ENCODE measurements around the gene TICAM2.

TICAM2 gene

GRCh38 chr5:115530426-115530825 lies 71.9 kb downstream of the TICAM2 start:
- DNase-seq, result no peak
